ENCODE results near the gene CARM1. TPM values are rescaled to one million over a fixed set of nuclear protein-coding genes. Genes with fewer than 3 reads are reported as not detected.

Gene CARM1
- total RNA-seq, 1 donor from 2014 or later: 66.7 TPM

DNA sequence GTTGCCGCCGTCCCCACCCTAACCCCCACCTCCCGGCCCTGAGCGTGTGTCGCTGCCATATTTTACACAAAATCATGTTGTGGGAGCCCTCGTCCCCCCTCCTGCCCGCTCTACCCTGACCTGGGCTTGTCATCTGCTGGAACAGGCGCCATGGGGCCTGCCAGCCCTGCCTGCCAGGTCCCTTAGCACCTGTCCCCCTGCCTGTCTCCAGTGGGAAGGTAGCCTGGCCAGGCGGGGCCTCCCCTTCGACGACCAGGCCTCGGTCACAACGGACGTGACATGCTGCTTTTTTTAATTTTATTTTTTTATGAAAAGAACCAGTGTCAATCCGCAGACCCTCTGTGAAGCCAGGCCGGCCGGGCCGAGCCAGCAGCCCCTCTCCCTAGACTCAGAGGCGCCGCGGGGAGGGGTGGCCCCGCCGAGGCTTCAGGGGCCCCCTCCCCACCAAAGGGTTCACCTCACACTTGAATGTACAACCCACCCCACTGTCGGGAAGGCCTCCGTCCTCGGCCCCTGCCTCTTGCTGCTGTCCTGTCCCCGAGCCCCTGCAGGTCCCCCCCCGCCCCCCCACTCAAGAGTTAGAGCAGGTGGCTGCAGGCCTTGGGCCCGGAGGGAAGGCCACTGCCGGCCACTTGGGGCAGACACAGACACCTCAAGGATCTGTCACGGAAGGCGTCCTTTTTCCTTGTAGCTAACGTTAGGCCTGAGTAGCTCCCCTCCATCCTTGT is 50.7 kb downstream of the CARM1 start:
- Mint-ChIP-seq H3K9me3 (ENCODE audit: unreplicated experiment) (no peaks in the 10 kb centered on the region), H3K4me3 (ENCODE audit: unreplicated experiment) (no peak overlapping the region), H3K4me1 (ENCODE audit: unreplicated experiment) (peaks cover under 1% of the 10 kb centered on the region), H3K36me3 (ENCODE audit: unreplicated experiment) (peaks cover 21% of the 10 kb centered on the region), H3K27me3 (ENCODE audit: unreplicated experiment) (no peaks in the 10 kb centered on the region), H3K27ac (ENCODE audit: unreplicated experiment) (no peak overlapping the region)
- TF ChIP-seq, protein P1, sequence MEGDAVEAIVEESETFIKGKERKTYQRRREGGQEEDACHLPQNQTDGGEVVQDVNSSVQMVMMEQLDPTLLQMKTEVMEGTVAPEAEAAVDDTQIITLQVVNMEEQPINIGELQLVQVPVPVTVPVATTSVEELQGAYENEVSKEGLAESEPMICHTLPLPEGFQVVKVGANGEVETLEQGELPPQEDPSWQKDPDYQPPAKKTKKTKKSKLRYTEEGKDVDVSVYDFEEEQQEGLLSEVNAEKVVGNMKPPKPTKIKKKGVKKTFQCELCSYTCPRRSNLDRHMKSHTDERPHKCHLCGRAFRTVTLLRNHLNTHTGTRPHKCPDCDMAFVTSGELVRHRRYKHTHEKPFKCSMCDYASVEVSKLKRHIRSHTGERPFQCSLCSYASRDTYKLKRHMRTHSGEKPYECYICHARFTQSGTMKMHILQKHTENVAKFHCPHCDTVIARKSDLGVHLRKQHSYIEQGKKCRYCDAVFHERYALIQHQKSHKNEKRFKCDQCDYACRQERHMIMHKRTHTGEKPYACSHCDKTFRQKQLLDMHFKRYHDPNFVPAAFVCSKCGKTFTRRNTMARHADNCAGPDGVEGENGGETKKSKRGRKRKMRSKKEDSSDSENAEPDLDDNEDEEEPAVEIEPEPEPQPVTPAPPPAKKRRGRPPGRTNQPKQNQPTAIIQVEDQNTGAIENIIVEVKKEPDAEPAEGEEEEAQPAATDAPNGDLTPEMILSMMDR (IDR thresholded peaks at IDR 0.05): no peak
- DNase-seq (ENCODE audit: extremely low spot score, unreplicated experiment): no peak

- DNase-seq (ENCODE audit: extremely low spot score, unreplicated experiment): no peak
- no peak overlapping the region for H3K4me3 Mint-ChIP-seq (ENCODE audit: unreplicated experiment)
Observed at GRCh38 chr19:10922638-10923014, 51.3 kb downstream of the CARM1 start.

GRCh38 chr19:10923260-10924112 is 52.1 kb downstream of the CARM1 start:
- DNase-seq (ENCODE audit: extremely low spot score, unreplicated experiment): no peak
- Mint-ChIP-seq H3K27me3 (ENCODE audit: unreplicated experiment) (no peaks in the 10 kb centered on the region), H3K9me3 (ENCODE audit: unreplicated experiment) (no peaks in the 10 kb centered on the region), H3K27ac (ENCODE audit: unreplicated experiment) (no peak overlapping the region), H3K4me3 (ENCODE audit: unreplicated experiment) (no peak overlapping the region), H3K4me1 (ENCODE audit: unreplicated experiment) (peaks cover 10% of the 10 kb centered on the region), H3K36me3 (ENCODE audit: unreplicated experiment) (peaks cover 21% of the 10 kb centered on the region)
- TF ChIP-seq, protein P1 (IDR thresholded peaks at IDR 0.05): no peak

More at GRCh38 chr19:10922638-10923014, 51.3 kb downstream of the CARM1 start:
- Mint-ChIP-seq H3K36me3 (ENCODE audit: unreplicated experiment) (peaks cover 21% of the 10 kb centered on the region), H3K27ac (ENCODE audit: unreplicated experiment) (no peak overlapping the region), H3K9me3 (ENCODE audit: unreplicated experiment) (no peaks in the 10 kb centered on the region), H3K27me3 (ENCODE audit: unreplicated experiment) (no peaks in the 10 kb centered on the region), H3K4me1 (ENCODE audit: unreplicated experiment) (peaks cover 6% of the 10 kb centered on the region)
- TF ChIP-seq, protein P1 (IDR thresholded peaks at IDR 0.05): no peak

DNA sequence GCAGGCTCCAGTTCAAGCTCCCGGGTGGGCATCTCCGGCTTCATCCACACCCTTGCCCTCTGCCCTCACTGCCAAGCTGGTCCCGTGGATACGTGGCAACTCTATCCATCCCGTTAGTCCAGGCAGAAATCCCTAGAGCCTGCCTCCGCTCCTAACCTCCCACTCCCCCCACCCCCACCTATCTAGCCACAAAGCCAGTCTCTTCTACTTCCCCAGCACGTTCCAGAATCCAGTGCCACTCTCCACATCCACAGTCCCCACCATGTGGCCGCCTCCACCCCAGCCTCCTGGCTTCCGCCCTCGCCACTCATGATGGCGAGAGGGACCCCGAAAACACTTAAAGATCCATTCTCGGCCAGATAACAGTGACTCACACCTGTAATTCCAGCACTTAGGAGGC is 53.2 kb downstream of the CARM1 start:
- Mint-ChIP-seq H3K27ac (ENCODE audit: unreplicated experiment) (no peak overlapping the region), H3K4me3 (ENCODE audit: unreplicated experiment) (no peak overlapping the region), H3K9me3 (ENCODE audit: unreplicated experiment) (no peaks in the 10 kb centered on the region), H3K27me3 (ENCODE audit: unreplicated experiment) (no peaks in the 10 kb centered on the region), H3K36me3 (ENCODE audit: unreplicated experiment) (peaks cover 14% of the 10 kb centered on the region), H3K4me1 (ENCODE audit: unreplicated experiment) (peaks cover 15% of the 10 kb centered on the region)
- TF ChIP-seq, protein P1 (IDR thresholded peaks at IDR 0.05): no peak
- no peak for DNase-seq (ENCODE audit: extremely low spot score, unreplicated experiment)

Data from osteocyte (in vitro differentiated cells).